Measurements from ENCODE around the gene NSUN7. TPM values are rescaled to one million over a fixed set of nuclear protein-coding genes. Genes with fewer than 3 reads are reported as not detected.
A peak's percentile ranks its signal among the peaks of the same experiment; 100 is the strongest.

The NSUN7 gene
- polyA plus RNA-seq, 1 experiment, result 0.18 TPM

GRCh38 chr4:40838742-40839141 is 89.0 kb downstream of the NSUN7 start:
- Histone ChIP-seq H3K4me3 (ENCODE audit: low read depth, low read length) (no peak overlapping the region), H3K27me3 (ENCODE audit: control insufficient read depth, insufficient read depth, low read length) (no peaks in the 10 kb centered on the region), H3K36me3 (ENCODE audit: control insufficient read depth, insufficient read depth, low read length) (no peaks in the 10 kb centered on the region; the same call in 1 of the 2 replicates)
- CTCF ChIA-PET, result no interaction called here
- DNase-seq (ENCODE audit: low read depth), result no peak
- POLR2A ChIA-PET, result interaction anchor here (0.6 kb wide), 1 partner anchor 395 kb away, joined by 3 read pairs; no protein-coding TSS in a partner anchor
- TF ChIP-seq, protein P1, sequence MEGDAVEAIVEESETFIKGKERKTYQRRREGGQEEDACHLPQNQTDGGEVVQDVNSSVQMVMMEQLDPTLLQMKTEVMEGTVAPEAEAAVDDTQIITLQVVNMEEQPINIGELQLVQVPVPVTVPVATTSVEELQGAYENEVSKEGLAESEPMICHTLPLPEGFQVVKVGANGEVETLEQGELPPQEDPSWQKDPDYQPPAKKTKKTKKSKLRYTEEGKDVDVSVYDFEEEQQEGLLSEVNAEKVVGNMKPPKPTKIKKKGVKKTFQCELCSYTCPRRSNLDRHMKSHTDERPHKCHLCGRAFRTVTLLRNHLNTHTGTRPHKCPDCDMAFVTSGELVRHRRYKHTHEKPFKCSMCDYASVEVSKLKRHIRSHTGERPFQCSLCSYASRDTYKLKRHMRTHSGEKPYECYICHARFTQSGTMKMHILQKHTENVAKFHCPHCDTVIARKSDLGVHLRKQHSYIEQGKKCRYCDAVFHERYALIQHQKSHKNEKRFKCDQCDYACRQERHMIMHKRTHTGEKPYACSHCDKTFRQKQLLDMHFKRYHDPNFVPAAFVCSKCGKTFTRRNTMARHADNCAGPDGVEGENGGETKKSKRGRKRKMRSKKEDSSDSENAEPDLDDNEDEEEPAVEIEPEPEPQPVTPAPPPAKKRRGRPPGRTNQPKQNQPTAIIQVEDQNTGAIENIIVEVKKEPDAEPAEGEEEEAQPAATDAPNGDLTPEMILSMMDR (IDR thresholded peaks at IDR 0.05; ENCODE audit: insufficient read depth, low read depth, low read length), result 0 out of 2 replicates have a peak, but pooled peaks have one; percentile 17

DNA sequence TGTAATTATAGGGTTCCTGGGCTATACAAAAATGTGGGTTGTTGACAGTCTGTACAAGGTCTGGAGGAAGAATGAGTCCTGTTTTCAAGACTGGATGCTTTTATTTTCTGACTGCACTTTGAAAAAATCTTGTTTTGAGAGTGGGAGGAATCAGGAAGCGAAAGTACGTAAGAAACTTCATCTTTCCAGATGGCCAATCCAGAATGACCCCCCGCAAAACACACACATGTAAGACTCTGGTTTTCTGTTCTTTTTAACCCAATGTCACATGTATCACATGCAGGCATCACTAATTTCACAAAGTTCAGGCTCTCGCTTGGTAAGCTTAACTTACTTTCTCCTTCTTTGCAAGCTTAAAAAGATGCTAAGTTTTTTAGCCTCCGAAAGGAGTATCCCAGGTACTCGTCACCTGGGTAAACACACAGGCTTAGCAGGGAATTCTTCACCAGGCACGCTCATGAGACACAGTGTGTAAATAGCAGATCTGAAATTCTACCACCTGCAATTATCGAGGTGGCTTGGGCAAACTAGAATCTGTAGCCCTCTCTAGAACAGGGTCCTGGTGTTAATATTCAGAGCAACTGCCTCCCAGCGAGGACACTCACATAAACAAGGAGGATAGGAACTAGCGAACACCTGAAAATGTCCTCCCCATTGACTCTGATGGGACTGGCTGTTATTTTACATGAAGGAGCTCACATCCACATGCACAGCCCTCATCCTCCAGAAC is 90.7 kb downstream of the NSUN7 start:
- ChIA-PET POLR2A (no interaction called here), CTCF (interaction anchor here (0.6 to 4.1 kb wide), 20 partner anchors 9 to 87 kb away, joined by 3 to 30 read pairs (median 4); no protein-coding TSS in a partner anchor)
- DNase-seq (ENCODE audit: low read depth), result no peak
- H3K27me3 ChIP-seq (ENCODE audit: control insufficient read depth, insufficient read depth, low read length), result no peaks in the 10 kb centered on the region
- TF ChIP-seq, protein P1 (IDR thresholded peaks at IDR 0.05; ENCODE audit: insufficient read depth, low read depth, low read length), result no peak
- H3K4me3 ChIP-seq (ENCODE audit: low read depth, low read length), result no peak overlapping the region
- peaks cover 1% of the 10 kb centered on the region for H3K36me3 ChIP-seq (ENCODE audit: control insufficient read depth, insufficient read depth, low read length)

- ChIA-PET CTCF (interaction anchor here (0.6 to 4.1 kb wide), 20 partner anchors 9 to 242 kb away, joined by 3 to 30 read pairs (median 4); no protein-coding TSS in a partner anchor), POLR2A (no interaction called here)
- H3K27me3 ChIP-seq (ENCODE audit: control insufficient read depth, insufficient read depth, low read length), result no peaks in the 10 kb centered on the region
- H3K36me3 ChIP-seq (ENCODE audit: control insufficient read depth, insufficient read depth, low read length), result peaks cover 3% of the 10 kb centered on the region
- TF ChIP-seq, protein P1 (IDR thresholded peaks at IDR 0.05; ENCODE audit: insufficient read depth, low read depth, low read length), result peak; percentile 73
- no peak overlapping the region for H3K4me3 ChIP-seq (ENCODE audit: low read depth, low read length)
- DNase-seq (ENCODE audit: low read depth), result no peak
Observed at GRCh38 chr4:40840985-40841571, 91.3 kb downstream of the NSUN7 start.

DNA sequence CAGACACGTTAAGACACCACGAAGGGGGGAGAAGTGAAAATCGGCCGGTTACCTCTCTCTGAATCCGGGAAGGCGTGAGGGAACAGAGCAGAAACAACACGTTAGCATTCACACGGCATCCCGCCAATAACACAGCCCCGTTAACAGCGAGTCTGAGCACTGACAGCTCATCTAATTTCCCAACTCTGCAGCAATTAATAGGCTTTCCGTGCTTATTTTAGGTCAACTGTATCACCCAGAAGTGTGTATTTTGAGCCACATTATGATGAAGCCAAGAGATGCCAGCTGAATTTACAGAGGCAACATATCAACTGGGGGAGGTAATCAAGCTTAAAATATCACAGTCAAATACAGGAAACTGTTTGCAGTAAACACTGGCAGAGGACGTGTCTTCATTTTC is 92.6 kb downstream of the NSUN7 start:
- Histone ChIP-seq H3K36me3 (ENCODE audit: control insufficient read depth, insufficient read depth, low read length) (peaks cover 3% of the 10 kb centered on the region; the same call in 1 of the 2 replicates), H3K27me3 (ENCODE audit: control insufficient read depth, insufficient read depth, low read length) (no peaks in the 10 kb centered on the region), H3K4me3 (ENCODE audit: low read depth, low read length) (no peak overlapping the region)
- DNase-seq (ENCODE audit: low read depth), result no peak
- CTCF ChIA-PET, result interaction anchor here (1.1 to 4.1 kb wide), 3 partner anchors 11 to 55 kb away, joined by 3 to 30 read pairs (median 9); no protein-coding TSS in a partner anchor
- POLR2A ChIA-PET, result no interaction called here
- TF ChIP-seq, protein P1 (IDR thresholded peaks at IDR 0.05; ENCODE audit: insufficient read depth, low read depth, low read length), result no peak

DNA sequence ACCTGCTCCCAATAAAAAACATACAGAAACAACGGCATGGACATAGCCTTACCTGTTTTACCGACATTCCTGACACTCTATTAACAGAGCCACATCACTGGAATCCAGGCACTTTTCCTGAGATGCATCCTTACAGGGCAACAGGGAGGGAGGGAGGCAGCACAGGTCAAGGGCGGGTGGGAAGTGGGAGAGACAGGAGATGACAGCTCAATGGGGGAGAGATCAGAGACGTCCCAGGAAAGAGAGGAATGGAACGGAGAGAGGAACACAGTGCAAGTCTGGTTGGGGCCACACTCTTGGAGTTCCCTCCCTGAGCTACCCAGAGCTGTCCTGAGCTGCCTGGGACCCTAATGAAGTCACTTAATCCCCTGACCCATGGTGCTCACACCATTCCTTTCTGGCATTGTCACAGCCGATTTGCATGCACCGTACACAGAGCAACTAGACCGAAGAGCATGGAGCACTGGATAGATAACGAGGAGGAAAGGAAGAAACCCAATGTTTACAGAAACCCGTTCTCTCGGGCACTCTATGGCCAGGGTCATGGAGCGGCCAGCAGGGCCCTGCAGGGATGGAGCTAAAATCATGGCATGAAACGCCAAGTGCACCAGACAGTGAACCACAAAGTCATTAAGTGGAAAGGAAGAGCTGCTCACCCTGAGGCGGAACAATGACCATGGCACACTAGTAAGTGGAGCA is 93.1 kb downstream of the NSUN7 start:
- DNase-seq (ENCODE audit: low read depth), result no peak
- TF ChIP-seq, protein P1 (IDR thresholded peaks at IDR 0.05; ENCODE audit: insufficient read depth, low read depth, low read length), result no peak
- Histone ChIP-seq H3K27me3 (ENCODE audit: control insufficient read depth, insufficient read depth, low read length) (no peaks in the 10 kb centered on the region), H3K36me3 (ENCODE audit: control insufficient read depth, insufficient read depth, low read length) (peaks cover 3% of the 10 kb centered on the region; the same call in 1 of the 2 replicates), H3K4me3 (ENCODE audit: low read depth, low read length) (no peak overlapping the region)
- CTCF ChIA-PET, result interaction anchor here (0.7 to 4.1 kb wide), 5 partner anchors 12 to 108 kb away, joined by 3 to 30 read pairs (median 4); no protein-coding TSS in a partner anchor
- POLR2A ChIA-PET, result no interaction called here

All from BJ (cell line).